SH-SY5Y (cell line): ENCODE measurements around the gene TUBG2.

Experiments
- GATA2 ChIP-seq: IDR thresholded peaks from 2 replicates; pipeline ENCODE4 v1.6.1; 2011; ENCODE audit warnings: mild to moderate bottlenecking, low read depth, low read length
- GATA3 ChIP-seq: IDR thresholded peaks from 2 replicates; pipeline ENCODE4 v1.6.1; 2011; ENCODE audit warnings: low read depth, mild to moderate bottlenecking, low read length, moderate library complexity

GRCh38 chr17:42655528-42655927, 3.6 kb upstream of the TUBG2 start:
- no peak for TF ChIP-seq GATA2
- no peak for TF ChIP-seq GATA3
